NCI-H345 treated with DMSO at 0.1 percent for 48 hours (cell line): ENCODE results near the gene PIGQ.

Experiments
- DNase-seq: peaks from one replicate; lab custom pipeline; 2025; ENCODE audit not compliant: unreplicated experiment; lab: John Stamatoyannopoulos, UW

The PIGQ gene

DNA sequence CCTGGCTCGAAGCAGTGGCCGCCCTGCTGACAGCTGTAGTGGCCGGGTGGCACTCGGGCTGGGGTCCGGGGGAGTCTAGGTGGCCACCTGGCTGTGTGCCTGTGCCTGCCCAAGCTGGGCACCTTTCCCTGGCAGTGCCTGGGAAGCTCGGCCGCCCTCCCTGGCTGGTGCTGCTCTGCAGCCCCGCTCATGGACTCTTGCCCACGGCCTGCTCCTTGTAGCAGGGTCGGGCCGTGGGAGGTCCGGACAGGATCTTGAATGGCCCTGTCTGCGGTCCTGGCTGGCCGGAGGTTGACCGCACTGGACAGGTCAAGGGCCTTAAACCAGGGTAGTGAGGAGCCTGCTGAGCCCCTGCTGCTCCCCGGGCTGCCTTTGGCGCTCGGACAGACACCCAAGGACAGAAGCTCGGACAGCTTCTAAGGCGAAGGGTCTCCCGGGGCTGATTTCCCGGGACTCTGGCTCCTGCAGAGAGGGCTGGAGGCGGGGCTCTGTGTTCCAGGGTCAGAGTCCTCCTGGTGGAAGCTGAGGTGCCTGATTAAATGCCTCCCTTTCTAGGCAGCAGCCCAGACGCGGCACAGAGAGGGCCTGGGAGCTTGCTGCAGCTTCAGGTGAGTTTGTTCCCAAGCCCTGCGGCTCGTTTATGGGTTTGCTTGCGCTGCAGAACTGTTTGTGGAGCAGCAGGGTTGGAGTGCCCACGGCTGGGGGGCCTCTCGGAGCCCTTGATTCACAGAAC is 36.2 kb upstream of the PIGQ start:
- DNase-seq: no peak

DNA sequence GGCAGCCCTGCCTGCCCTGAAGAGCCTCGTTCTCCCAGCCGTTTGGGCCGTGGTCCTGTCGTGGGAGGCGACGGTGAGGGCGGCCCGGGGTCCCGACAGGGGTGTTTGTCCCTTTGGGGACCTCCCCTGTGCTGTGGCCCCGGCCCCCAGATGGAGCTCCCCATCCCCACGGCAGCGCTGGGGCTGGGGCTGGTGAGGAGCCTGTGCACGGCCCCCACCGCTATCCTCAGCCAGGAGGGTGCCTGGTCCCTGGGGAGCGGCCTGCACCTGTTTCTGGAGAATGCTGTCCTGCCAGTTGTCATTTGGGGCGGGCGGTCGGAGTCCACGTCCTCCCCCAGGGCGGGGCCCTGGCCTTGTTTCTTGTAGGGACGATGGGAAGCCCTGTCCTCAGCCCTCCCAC is 35.6 kb upstream of the PIGQ start:
- DNase-seq: no peak

DNA sequence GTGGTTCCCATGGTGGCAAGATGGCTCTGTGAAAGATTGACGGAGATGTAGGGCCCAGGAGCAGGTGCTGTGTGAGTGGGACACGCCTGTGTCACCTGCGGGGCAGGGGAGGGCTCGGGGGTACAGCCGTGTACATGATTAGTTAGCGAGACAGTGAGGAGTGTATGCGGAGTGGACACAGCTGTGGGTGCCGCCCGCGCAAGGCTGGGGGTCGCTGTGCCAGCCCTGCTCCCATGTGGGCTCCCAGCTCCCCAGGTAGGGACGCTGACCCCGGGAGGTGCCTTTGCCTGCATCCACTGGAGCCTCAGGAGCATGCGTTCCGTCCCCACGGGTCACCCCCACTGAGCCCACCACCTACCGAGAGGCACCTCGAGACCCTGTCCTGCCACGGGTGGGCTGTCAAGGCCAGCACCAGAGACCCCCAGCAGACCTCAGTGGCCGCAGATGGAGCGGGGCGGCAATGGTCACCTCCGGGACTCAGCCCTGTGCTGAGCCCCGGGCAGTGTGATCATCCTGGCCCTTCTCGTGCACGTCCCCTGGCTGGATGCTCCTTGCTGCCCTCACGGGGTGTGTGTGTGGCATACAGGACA is 34.8 kb upstream of the PIGQ start:
- no peak for DNase-seq

DNA sequence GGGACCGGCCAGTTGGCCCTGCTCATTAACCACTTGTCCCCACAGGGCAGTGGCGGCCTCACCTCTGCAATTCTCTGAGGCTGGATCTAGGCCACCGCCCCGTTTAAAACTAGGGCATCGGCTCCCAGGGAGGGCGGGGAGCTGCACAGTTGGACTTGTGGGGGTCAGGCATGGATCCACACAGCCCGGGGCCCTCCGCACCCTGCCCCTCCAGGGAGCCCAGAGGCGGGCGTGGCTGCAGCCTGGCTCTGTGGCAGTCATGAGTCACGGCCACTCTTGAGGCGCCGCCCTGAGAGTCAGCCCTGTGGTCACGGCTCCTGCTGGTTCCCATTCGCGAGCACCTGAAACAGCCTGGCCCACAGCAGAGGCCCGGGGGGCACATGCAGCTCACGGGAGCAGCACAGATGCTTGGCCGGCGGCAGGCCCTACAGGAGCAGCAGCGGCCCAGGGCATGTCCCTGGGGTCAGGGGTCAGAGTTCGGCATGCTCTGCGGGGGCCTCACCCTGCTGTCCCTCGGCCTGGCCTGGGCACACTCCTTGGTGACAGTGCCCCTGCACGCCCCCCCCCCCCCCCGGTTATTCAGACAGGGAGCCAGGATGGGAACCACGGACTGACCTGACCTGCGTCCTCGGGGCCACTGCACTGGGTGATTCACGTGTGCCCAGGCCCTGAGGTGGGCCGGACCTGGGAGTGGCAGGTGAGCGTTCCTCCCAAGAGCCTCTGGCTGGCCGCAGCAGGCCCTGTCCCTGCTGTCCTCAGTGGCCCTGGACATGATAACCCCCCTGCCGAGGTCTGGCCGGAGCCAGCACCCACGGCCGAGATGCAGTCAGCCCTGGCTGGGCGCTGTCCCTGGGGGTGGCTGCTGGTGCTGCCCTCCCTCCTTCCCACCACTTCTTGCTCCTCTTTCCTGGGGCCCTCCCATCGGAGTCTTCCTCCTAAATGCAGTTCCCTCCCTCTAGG is 34.0 kb upstream of the PIGQ start:
- DNase-seq: no peak

DNA sequence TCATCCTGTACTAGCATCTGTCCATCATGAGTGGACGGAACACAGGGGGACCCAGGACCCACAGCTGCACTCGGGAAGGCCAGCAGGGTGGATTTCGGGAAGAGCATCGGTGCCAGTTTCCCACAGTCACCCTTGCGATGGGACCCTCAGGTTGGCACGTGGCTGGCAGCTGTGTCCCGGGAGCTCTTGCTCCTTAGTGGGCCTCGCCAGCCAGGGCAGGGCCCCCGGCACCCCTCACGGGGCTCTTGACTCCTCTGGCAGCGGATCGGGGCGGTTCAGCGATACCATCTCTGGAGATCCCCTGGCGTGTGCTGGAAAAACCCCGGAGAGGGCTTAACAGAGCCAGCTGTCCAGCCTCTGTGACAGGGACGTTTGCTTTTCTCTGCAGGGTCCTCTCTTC is 33.0 kb upstream of the PIGQ start:
- DNase-seq: no peak

DNA sequence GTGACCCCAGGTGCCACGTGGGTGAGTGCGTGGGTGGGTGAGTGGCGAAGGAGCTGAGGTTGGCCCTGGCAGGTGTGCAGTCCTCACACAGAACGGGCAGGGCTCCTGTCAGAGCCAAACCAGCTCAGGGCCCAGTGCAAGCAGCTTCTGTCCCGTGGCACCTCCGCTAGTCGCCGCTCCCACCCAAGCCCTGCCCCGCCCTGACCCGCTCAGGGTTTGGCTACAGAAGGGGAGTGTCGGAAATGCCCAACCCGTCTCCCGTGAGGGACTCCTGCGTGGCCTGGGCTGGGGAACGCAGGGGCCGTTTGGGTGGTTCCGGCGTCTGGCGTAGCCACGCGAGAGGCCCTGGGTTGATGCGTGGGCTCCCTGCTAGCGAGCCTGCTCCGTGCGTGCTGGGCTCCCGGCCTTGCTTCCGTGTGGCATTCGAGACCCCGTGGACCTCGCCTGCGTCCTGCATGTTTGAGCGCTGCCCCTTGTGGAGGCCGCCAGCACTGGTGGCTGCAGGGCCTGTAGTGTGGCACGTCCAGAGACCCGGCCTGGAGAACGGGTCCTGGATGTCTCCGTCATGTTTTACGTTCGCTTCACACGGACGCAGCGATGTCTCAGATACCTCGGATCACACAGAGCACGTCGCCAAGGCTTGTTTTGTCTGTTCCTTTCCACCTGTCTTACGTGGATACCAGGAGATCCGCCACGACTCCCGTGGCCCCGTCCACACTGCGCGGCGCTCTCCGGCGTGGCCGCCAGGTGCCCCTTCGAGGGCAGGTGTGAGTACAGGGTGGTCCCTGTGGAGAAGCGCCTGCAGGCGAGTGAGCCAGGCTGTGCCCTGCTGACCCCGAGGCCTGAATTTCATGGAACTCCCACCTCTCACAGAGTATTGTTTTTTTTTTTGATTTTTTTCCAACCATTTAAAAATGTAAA is 32.1 kb upstream of the PIGQ start:
- DNase-seq: no peak

DNA sequence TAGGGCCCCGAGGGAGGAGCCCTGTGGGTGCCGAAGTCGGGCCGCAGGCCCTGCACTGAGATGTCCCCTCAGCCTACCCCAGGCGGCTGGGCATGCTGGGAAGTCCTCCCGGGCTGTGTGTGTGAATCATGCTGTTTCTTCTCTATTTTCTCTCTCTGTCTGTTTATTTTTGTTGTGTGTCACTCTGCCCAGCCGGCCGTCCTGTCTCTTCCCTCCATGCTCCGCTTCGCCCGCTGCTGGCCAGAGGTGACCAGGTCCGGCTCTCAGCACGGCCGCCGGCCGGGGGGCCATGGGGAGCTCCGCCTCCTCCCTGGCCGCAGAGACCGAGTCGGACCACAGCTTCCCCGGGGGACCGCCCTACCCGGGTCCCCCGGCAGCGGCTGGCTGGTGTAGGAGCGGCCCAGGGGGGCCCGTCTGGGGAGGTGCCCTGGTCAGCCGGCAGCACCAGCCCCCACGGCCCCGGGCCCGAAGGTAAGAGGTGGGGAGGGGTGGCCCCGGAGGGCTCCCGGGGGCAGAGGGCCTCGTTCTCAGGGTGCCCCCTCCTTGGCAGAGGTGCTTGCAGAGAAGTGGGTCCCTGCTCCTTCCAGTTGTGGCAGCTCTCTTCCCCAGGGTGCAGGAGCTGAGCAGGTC is 29.8 kb upstream of the PIGQ start:
- no peak for DNase-seq

DNA sequence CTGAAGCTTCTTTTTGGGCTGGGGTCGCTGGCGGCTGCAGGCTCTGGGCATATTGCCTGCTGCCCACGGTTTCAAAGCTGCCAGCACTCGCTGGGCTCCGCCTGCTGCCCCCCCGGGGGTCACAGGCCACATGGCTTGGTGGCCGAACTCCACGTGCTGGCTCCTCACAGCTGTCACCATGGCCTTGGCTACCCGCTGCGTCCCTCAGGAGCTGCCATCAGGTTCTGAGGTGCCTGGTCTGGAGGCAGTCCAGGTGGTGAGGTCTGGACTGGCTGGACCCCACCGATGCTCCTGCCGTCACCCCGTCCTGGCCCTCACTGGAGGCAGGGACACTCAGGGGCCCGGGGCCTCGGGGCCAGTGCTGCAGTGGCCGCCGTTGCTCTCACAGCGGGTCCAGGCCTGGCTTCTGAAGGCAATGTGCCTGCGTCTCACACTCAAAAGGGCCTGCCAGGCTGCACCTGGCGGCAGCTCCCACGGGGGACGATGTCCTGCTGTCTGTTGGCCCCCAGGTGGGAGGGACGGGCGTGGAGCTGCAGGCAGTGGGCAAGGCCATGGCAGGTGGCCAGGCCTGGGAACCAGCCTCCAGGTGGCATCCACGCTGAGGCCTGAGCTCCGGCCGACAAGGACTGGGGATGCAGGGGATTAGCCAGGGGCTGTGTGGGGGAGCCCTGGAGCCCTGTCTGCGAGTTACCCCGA is 29.0 kb upstream of the PIGQ start:
- DNase-seq: no peak

DNA sequence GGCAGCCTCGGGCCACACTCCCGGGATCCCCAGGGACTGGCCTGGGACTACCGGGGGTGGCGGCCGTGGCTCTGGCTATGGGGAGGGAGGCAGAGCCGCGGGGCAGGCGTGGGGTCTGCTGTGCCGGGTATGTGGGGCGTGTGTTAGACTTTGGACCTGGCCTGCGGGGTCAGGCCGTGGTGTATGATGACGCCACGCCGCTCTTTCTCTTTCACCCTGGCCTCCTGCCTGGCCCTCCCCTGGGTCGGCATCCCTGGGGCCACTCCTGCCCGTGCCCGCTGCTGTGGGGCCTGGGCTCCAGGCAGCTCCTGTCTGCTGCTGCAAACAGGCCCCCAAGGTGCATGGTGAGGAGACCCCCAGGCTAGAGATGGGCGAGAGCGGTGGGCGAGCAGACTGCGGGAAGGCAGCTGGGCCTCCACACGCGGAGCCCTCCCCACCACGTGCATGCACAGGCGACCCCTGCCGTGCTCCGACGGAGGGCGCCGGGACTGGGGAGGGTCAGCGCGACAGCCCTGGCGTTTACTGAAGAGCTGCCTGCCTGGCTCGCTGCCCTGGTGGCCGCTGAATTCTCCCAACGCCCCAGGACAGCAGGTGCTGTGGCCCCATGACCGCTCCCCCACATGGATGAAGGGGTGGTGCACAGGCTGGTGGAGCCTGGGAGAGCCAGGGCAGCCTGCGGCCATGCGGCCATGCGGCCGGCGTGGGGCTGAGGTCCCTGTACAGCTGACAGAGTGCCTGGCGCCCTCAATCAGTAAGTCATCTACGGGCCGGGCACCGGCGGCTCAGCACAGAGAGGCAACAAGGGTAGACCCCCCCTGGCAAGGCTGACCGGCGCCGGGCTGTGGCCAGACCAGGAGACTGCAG is 26.2 kb upstream of the PIGQ start:
- no peak for DNase-seq

DNA sequence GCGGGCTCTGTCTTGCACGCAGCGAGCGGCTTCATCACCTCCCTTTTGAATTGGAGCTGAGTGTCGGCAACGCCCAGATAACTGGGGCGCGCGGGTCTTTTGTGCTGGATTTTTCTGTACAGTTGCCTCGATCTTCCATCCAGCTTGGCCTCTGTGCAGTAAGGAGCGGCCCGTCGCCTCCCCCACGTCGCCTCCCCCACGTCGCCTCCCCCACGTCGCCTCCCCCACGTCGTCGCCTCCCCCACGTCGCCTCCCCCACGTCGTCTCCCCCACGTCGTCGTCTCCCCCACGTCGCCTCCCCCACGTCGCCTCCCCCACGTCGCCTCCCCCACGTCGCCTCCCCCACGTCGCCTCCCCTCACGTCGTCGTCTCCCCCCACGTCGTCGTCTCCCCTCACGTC is 25.3 kb upstream of the PIGQ start:
- DNase-seq: no peak

DNA sequence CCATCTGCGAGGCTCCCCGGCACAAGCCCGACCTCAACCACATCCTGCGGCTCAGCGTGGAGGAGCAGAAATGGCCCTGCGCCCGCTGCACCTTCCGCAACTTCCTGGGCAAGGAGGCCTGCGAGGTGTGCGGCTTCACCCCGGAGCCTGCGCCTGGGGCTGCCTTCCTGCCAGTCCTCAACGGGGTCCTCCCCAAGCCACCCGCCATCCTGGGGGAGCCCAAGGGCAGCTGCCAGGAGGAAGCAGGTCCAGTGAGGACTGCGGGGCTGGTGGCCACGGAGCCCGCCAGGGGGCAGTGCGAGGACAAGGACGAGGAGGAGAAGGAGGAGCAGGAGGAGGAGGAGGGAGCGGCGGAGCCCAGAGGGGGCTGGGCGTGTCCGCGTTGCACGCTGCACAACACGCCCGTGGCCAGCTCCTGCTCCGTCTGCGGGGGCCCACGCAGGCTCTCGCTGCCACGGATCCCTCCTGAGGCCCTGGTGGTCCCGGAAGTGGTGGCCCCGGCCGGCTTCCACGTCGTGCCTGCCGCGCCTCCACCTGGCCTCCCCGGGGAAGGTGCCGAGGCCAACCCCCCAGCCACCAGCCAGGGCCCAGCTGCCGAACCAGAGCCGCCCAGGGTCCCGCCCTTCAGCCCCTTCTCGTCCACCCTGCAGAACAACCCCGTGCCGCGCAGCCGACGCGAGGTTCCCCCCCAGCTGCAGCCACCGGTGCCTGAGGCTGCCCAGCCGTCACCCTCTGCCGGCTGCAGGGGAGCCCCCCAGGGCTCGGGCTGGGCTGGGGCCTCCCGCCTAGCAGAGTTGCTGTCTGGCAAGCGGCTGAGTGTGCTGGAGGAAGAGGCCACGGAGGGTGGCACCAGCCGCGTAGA is 22.6 kb upstream of the PIGQ start:
- no peak for DNase-seq

DNA sequence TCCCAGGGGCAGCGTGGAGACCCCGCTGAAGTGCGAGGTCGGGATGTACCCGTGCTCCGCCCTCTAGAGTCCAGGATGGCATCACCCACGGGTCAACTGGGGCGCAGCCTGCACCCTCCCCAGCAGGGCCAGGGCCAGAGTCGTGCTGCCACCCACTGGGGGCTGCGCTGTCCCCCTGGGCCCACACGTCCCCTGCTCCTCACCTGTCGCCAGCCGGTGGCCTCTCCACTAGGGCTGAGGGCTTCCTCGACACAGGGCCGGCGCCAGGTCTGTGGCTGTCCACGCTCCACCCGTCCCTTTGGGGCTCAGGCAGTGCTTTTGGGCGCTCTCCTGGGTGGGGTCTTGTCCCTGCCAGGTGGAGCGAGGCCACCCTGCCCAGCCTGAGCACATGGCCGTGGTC is 21.2 kb upstream of the PIGQ start:
- DNase-seq: no peak

DNA sequence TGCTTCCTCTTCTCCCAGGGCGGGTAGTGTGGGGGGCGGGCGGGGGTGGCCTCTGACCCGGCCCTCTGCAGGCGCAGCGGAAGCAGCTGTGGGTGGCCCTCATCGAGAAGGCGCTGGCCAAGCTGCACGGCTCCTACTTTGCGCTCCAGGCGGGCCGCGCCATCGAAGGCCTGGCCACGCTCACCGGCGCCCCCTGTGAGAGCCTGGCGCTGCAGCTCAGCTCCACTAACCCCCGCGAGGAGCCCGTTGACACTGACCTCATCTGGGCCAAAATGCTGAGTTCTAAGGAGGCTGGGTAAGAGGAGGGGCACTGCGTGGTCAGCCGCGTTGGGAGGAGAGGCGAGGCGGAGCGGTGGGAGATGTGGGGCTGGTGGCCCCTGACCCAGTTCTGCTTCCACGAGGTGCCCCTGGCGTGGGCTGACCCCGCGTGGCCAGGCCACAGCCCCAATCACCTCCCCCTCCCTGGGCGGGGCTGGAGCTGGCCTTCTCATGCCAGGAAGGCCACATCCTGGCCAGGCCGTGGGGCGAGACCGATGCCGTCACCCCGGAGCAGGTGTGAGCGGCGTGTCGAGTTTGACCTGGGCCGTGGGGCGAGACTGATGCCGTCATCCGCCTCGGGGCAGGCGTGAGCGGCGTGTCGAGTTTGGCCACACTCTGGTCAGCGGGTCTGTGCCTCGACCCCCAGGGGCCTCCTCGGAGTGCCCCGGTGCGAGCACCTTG is 20.1 kb upstream of the PIGQ start:
- DNase-seq: no peak

DNA sequence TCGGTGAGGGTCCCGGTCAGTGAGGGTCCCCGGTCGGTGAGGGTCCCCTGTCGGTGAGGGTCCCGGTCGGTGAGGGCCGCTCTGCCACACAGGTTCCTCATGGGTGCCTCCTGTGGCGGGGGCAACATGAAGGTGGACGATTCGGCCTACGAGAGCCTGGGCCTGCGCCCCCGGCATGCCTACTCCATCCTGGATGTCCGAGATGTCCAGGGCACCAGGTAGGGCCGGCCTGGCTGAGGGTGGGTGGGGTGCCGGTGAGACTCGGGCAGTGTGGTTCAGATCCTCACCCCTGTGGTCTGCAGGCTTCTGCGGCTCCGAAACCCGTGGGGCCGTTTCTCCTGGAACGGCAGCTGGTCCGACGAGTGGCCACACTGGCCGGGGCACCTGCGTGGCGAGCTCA is 18.6 kb upstream of the PIGQ start:
- no peak for DNase-seq

DNA sequence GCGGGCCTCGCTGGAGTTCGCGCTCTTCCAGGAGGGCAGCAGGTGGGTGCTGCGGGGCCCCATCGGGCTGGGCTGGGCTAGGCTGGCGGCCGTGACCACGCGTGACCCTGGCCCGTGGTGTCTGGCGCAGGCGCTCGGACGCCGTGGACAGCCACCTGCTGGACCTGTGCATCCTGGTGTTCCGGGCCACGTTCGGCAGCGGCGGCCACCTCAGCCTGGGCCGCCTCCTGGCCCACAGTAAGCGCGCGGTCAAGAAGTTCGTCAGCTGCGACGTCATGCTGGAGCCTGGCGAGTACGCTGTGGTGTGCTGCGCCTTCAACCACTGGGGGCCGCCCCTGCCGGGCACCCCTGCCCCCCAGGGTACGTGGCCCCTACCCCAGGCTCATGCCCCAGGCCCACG is 17.6 kb upstream of the PIGQ start:
- DNase-seq: no peak

DNA sequence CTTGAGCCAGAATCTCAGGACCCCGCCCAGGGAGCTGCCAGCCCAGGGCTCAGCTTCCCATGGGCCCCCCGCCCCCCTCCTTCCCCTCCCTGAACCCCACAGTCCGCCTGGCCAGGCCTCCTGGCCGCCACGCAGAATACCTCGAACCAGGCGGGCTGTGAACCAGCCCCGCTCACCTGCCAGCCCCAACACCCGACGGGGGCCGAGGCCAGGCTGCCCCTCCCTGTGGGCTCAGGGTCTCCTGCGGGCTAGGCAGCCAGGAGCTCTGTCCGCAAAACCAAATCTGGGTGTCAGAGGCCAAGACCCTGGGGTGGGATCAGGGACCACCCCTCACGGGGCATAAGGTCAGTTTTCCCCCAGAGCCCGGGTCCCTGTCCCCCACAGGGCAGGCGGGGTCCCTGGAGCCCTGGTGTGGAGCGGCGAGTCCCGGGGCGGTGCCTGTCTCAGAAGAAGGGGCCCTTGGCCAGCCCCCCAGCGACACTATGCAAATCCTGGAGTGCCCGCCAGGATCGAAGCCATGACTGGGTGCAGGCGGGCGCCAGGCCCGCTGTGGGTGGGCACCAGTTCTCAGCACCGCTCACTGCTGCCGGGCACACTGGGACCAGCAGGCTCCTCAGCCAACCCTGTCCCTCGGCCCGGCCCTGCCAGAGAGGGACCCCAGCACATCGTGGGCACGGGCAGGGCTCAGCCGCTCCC is 16.0 kb upstream of the PIGQ start:
- no peak for DNase-seq

DNA sequence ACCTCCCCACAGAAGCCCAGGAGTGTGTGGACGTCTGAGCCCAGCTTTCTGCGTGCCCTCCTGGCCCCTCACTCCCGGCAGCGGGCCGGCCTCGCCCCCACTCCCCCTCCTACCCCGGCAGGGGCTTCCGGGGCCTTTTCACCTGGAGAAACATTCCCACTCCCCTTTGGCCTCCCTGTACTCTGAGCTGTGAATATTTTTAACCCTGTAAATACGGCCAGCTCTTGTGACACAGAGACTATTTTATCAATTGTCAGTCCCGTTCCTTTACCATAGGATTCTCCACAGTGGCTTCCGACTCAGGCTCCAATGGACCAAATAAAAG is 15.5 kb upstream of the PIGQ start:
- DNase-seq: no peak
